ENCODE results near the gene AVL9.

GRCh38 chr7:32490127-32490796 is 5.0 kb upstream of the AVL9 start, which contains the start of gene LSM5:
- peak in 1 of 3 donors; percentile 42 for TF ChIP-seq POLR2A (IDR thresholded peaks at IDR 0.05)
- TF ChIP-seq CTCF (IDR thresholded peaks at IDR 0.05 in 8 of 11, conservative IDR thresholded peaks at IDR 0.05 in 3 of 11), result no peak
- peak; percentile 88 to 89 (median 88) for TF ChIP-seq POLR2AphosphoS5 (IDR thresholded peaks at IDR 0.05)
